GM19438 (cell line): Measurements from ENCODE around the gene PLOD2.
A peak's percentile ranks its signal among the peaks of the same experiment; 100 is the strongest.

Experiments used
- ATAC-seq: cut with Tn5 transposase; IDR thresholded peaks from one replicate; pipeline ENCODE4 v1.9.1; 2021; ENCODE audit warnings: low read depth; ENCODE audit not compliant: unreplicated experiment

PLOD2 gene

DNA sequence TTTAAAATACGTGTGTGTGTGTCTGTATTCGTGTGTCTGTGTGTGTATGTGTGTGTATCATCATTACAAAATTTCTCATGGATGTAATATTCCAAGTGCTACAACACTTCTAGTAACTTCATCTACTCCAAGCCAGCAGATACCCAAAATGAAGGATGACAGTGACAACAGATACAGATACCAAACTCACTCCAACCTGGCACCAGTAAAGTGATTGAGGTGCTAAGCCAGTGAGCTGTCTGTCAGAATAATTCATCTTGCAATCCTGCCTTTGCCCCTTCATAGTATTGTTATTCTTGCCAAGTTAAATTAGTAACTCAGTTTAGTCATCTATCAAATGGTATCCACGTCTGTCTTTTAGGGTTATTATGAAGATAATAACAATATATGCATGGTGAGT, 58.1 kb downstream of the PLOD2 start:
- ATAC-seq = no peak

DNA sequence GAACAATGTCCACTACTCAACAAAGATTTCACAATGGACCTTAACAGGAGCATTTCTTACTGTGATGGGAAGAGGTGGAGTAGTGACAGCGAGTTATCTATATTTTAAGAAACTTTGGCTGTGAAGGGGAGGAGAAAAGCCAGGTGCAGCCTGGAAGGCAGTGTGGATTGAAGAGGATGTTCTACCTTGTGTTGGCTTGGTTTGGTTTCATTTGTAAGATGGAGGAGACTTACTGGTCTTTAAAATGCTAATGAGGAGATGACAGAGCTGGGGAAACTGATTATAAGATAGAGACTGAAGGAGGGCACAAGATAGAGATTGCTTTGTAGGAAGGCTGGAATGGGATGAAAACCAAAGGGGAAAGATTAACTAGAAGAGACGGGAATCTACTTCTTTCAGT, 59.4 kb downstream of the PLOD2 start:
- ATAC-seq = no peak

DNA sequence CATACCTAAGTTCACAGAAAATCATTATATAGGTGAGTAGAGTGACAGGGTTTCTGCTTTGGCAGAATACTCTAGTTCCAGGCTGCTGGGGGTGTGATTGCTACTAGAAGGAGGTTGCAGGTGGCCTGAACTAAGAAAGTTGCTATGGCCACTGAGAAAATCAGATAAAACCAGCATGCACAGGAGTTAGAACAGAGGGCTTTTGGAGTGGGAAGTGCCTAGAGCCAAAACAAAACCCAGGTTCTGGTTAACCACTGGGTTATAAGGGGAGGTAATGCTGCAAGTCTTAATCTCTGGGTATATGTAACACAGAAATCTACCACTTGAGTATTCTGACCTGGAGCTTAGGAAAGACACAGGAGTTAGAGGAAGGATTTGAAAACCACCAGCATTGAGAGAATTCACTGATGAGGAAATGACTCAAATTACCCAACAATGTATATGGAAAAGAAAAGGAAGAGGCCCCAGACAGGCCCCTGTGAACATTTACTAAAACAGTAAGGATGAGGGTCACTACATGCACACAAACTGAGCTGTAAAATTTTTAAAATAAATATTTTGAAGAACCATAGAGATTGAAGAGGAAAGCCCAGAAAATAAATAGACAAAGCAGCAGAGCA, 60.0 kb downstream of the PLOD2 start:
- ATAC-seq = no peak

DNA sequence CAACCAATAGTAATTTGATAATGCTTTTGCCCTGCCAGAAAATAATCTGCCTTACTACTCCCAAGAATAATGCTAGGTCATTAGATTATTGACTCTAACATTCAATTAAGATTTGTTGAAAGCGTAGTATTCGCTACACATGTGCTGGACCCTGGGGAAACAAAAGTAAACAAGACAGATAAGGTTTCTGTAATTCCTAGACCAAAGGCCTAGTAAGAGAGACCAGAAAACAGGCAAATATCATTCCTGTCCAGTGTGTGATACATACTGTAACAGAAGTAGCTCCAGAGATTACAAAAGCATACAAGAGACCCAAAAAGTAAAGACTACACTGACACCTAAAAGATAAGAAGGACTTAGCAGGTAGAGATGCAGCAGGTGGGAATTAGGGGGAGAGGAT, 60.8 kb downstream of the PLOD2 start:
- no peak for ATAC-seq

DNA sequence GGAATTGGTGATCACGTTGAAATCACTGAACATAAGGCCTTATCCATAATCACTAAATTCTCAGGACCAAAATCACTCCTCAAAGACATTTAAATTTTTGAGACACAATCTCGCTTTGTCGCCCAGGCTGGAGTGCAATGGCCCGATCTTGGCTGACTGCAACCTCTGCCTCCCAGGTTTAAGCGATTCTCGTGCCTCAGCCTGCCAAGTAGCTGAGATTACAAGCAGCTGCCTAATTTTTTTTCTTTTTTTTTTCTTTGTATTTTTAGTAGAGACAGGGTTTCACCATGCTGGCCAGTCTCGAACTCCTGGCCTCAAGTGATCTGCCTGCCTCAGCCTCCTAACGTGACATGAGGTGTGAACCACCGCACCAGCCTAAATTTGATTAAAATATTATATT, 61.7 kb downstream of the PLOD2 start:
- no peak for ATAC-seq

DNA sequence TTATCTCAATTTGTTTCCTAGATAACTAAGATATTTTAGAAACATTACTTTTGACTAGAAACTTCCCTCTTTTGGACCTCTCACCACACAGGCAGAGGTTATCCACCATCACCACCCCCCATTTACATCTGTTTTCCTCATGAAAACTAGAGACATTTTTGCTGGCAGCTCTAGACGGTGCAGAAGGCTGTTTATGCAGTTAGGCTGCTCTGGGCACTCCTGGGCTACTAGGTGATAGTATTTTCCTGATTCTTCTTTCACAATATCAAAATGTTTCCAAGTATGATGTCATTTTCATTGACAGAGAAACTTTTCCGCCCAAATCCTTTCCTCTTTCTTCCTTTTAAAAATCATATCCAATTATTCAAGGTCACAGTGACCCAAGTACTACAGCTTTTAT, 67.1 kb downstream of the PLOD2 start:
- no peak for ATAC-seq

DNA sequence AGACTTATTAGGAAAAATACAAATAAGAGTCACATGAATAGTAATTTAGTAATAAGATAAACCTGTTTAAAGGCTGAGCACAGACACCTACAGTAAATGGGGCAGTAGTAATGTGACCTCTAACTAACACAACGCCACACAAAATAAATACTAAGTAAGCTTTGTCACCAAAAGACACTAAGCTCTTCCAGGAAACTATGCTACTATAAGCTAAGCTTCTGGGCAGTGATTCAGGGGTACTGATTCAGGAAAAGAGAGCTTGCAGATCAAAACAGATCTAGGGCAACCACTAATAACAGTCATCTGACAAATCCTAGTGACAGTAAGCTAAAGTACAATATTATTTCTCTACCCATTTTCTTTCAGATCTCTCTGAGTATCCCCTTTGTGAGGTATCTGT, 68.8 kb downstream of the PLOD2 start:
- ATAC-seq = no peak

DNA sequence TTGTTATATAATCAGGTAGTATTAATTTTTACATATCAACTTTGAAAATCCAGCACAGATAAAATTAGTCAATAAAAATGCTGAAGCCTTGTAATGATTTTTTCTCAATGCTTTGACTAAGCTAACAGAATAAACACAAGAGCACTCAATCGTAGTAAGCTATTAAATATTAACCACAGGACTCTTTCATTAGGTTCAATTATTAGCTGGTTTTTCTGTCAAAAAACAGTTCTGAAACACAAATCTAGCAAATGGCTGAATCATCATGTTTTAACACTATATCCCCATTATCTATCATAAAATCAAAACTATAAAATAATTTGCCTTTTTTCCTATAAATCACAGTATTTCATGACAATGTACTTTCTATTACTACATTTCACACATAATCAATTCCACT, 69.6 kb downstream of the PLOD2 start:
- ATAC-seq = peak; percentile 93

DNA sequence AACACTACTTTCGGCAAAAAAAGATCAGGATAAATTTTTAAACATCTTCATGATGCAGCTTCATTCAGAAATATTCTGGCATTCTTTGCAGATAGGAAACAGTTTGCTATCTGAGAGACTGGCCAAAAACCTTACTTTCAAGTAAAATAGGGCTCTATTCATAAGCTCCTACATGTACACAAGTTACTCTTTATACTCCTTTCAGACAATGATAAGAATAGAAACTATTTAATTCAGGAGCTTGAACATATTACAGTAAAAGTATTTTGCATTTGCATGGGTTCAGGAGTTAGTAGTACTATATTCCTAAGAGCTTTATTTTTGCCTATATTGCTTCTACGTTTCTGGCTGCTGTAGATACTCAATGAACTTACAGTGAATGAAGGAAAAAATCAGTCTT, 70.5 kb downstream of the PLOD2 start:
- ATAC-seq = no peak

DNA sequence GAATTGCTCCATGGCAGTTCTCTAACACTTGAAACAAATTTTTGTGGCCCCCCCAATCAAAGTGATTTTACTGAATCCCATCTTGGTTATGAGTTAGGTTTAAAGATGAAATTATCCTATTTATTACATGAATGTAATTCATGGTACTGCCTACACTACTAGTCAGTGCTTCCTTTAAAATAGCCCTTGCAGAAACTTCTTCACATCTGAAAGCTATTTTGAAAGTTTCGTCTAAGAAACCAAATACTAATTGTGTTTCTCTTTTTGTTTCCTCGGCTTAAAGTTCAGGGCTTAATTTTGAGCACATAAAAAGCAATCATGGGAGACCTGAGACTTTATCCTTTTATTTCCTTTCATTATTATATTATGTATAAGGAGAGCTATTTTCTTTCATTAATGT, 72.1 kb downstream of the PLOD2 start:
- no peak for ATAC-seq

DNA sequence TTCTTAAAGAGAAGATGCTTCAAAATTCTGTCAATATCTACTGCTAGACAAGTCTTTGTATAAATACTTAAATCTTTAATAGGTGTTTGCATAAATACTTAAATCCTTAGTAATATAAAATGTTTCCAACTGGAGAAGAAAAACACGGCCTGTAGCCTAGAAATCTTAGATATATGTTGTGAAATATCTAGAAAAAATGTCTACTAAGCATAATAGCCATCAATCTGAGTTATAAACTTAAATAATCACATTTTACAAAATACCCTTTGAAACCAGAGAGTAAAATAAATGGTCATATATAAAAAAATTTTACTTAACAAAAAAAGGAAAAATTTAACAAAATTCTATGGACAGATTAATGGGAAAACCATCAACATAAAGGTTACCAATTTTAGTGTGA, 73.9 kb downstream of the PLOD2 start:
- no peak for ATAC-seq

DNA sequence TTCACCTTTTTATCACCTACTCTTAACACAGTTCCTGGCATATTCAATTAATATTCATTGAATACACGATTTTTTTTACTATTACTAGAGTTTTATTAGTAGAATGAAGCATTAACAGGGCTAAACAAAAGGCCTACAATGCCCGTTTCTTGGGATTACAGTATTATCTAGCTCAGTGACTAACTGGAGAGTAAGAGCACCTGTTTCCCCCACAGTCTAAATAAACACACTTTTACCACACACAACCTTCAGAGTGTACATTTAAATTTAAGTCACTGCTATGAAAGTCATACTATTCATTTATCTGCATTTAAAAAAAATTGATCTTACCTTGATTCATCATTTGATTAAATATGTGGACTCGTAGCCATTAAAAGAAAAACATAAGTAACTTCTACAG, 74.8 kb downstream of the PLOD2 start:
- no peak for ATAC-seq

DNA sequence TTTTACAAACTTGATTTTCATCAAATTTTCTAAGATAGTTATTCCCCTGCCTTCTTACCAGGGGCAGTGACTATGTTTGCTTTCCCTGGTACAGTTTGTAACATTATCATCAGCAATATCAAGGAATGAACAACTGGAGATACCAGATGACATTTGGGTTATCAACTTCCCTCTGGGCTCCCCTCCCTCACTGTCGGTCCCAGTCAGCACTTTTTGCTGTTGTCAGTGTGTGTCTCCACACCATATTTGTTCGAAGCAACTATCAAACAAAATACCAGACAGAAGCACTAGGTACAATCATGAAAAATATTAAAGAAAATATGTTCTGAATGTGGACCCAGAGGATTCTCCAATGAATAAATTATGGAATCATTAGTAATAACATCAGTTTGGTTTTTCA, 75.3 kb downstream of the PLOD2 start:
- ATAC-seq = no peak

DNA sequence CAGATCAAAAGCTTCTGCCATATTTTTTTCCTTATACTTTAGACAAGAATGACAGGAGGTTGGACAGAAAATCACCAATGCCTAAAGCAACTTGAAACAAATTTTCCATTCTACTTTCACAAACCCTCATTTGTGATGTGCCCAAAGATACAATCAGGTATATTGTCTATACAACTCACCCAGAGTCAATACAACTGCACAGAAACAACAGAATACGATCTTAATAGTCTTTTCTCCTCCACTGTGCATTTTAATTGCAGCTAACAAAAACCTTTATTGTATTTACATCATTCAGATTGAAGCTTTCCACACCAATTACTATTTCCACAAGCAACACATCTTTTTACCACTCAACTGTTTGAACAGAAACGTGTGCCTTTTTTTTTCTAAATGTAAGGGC, 80.4 kb downstream of the PLOD2 start:
- no peak for ATAC-seq

DNA sequence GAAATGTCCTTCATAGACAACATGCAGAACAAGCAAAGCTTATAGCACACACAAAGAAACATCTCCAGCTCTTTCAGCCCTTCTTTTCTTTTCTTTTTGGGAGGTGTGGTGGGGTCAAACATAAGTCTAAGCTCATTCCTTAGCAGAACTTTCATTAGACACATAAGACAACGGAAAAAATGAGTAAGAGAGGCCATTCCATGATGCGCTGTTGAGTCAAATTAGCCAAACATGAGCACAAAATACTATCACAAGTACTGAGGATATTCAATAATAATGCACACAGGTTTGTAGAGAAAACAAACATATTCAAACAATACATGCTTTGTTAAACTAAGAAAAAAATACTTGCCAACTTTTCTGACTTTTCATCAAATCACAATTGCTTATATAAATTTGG, 83.0 kb downstream of the PLOD2 start:
- no peak for ATAC-seq

DNA sequence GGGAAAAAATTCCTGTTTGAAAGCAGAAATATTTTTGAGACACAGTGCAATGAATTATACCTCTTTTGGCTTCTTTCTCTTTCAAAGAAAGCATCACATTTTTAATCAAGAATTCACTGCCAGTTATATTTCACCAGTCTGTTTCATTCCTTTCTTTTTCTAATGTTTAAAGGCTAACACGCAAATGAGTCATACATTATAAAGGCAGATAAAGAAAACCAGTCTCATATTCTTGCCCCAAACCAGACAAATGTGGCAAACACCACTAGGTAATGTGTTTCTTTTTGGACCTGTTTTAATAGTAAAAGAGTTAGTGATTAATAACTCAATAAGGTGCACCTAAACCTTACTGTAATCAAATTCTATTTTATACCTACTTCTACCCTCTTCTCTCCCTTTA, 83.8 kb downstream of the PLOD2 start:
- ATAC-seq = no peak

DNA sequence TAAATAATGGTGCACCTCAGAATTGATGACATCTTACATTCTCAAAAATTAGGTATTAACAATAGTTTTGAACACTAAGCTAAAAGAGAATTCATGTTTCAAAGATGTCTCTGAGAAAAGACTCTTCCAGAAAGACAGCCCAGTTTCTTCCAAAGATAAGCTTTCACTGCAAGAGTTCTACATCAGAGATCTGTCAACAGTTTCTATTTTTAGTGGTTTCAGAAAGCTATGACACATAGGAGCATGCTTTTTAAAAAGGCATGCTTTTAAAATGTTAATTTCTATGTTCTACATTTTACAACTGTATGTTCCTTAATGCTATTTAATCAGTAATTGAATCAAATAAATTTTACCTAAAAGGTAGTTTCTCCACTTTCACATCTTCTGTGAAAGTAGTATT, 88.2 kb downstream of the PLOD2 start:
- no peak for ATAC-seq

DNA sequence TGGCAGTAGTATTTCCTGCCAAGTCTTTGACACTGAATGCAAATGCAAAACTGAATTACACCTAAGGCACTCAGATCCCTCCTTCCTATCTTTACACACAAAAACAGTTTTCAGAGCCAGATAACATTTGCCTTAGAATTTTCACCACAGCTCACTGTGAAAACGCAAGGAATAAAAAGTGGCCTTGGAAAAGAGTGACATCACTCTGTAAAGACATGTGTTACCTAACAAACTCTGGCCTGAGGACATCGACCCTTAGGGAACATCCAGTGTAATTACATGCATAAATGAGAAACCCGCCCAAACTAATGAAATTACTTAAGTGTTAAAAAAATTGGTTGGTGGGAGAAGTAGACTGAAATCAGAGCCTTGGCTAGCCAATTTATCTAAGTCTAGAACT, 88.9 kb downstream of the PLOD2 start:
- ATAC-seq = no peak

DNA sequence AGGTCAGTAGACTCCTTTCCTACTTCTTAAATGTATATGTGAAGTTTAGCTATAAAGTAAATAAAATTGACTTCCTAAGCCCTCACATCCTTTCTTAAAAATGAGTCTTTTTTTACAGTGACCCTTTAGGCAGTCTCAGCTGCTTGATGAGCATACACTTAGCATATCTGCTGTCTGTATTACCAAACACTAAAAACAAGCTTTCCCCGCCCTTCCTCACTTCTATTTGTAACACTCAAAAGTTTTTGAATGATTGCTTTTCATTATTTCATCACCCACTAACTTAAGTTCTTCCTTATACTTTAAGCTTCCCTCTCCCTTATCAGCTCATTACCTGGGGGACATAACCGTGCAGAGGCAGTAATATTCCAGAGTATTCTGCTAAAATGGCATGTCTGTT, 89.4 kb downstream of the PLOD2 start:
- no peak for ATAC-seq

DNA sequence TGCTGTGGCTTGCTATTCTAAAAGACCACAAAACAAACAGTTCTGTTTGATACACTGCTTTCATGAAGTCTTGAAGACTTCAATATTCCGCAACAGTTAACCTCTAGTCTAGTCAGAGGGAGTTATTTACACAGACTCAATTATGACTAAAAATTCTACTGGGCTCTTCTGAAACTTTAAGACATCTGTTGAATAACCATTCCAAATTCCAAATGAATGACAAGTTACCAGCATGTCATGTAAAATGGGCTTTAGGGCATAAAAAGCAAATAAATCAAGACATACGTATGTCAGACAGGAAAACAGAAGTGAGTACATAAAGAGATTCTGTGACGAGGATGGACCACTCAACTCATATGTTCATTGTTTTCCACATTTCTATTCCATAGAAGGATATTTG, 93.9 kb downstream of the PLOD2 start:
- ATAC-seq = no peak

DNA sequence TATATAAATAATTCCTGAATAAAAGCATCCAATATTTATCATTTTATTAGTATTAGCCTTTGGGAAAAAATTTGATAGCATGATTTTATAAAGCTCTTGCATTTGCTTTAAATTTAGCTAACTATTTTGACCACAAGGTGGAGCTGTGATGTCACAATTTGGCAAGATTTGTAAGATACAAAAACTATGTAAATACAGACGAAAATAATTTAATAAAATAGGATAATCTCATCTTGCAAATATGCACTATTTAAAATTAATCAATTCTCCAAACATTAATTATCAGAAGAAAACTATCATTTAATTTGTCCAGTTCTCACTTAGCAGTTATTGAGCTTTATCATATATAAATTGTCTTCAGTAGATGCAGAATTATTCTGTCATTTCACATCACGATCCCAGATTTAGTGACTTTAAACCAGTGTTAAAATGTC, 95.4 kb downstream of the PLOD2 start:
- ATAC-seq = no peak

DNA sequence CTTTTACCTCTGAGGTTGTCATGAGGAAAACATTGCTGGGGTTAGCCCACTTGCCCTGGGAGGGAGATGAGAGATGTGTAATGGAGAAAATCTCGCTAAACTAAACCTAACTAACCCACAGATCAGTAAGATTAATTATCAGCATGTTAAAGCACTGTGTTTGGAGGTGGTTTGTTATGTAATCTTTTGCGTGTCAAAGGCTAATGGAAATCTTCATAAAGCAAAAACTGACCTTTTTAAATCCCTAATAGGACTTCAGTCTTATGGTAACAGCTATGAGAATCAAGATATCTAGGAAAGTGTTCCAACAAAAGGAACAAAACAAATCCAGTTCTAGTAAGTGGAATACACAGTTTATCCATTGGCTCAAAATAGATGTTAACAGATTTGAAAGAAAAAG, 102.7 kb downstream of the PLOD2 start:
- no peak for ATAC-seq

DNA sequence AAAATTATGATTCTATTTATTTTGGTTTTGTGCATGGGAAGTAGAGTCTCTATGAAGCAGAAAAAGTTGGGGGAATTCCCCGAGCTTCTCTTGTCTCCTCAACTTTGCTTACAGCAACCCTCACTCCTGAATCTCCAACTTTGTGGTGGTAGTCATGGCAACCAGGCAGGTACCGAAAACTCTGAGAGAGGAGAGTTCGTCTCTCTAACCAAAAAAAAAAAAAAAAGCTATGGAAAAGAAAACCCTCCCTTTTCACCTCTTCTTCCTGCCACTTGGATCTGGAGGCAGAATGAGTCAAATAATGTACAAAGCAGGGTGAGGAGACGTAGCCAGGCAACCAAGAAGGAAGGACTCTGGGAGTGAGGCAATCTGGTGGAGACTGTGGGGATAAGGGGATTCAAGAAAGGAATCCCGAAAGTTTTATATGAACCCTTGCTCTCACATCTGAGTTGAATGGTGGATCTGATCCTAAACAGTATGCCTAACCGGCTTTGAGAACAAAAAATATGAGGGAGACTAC, 108.1 kb downstream of the PLOD2 start:
- ATAC-seq = no peak
